NCI-H345 (cell line): ENCODE data around the gene INAFM2.

Experiments
- DNase-seq: peaks from one replicate; lab custom pipeline; 2025; lab: John Stamatoyannopoulos, UW

Gene INAFM2

GRCh38 chr15:40344631-40345120 lies 21.2 kb downstream of the INAFM2 start:
- peak; percentile 39 for DNase-seq

- no peak for DNase-seq
Observed at GRCh38 chr15:40345225-40345866, 21.9 kb downstream of the INAFM2 start.

- no peak for DNase-seq
Observed at GRCh38 chr15:40345867-40346578, 22.5 kb downstream of the INAFM2 start.

- DNase-seq = no peak
Observed at GRCh38 chr15:40346579-40347558, 23.4 kb downstream of the INAFM2 start.

GRCh38 chr15:40347559-40348473 lies 24.3 kb downstream of the INAFM2 start:
- no peak for DNase-seq

- no peak for DNase-seq
Observed at GRCh38 chr15:40348474-40348870, 25.0 kb downstream of the INAFM2 start.

GRCh38 chr15:40349163-40349562 lies 25.7 kb downstream of the INAFM2 start:
- no peak for DNase-seq

- DNase-seq = no peak
Observed at GRCh38 chr15:40352281-40352901, 28.9 kb downstream of the INAFM2 start.

GRCh38 chr15:40353697-40354096 lies 30.2 kb downstream of the INAFM2 start:
- no peak for DNase-seq

- DNase-seq = no peak
Observed at GRCh38 chr15:40354408-40355171, 31.1 kb downstream of the INAFM2 start.

- no peak for DNase-seq
Observed at GRCh38 chr15:40355976-40356585, 32.6 kb downstream of the INAFM2 start.

GRCh38 chr15:40357246-40357645 lies 33.8 kb downstream of the INAFM2 start:
- no peak for DNase-seq

GRCh38 chr15:40357723-40358470 lies 34.4 kb downstream of the INAFM2 start, which contains the start of gene DISP2:
Gene DISP2, plus strand, starts transcription at chr15:40358219. Its CDS starts 103 bp downstream, at chr15:40358322.
- peak; percentile 79 for DNase-seq

- peak; percentile 13 for DNase-seq
Observed at GRCh38 chr15:40358471-40359353, 35.2 kb downstream of the INAFM2 start.

GRCh38 chr15:40360015-40360414 lies 36.5 kb downstream of the INAFM2 start:
- DNase-seq = no peak

- DNase-seq = no peak
Observed at GRCh38 chr15:40361640-40362039, 38.1 kb downstream of the INAFM2 start.

GRCh38 chr15:40363611-40364010 lies 40.1 kb downstream of the INAFM2 start:
- DNase-seq = no peak

- no peak for DNase-seq
Observed at GRCh38 chr15:40364251-40364650, 40.8 kb downstream of the INAFM2 start.
